ENCODE results near the gene CCKAR.
A peak's percentile ranks its signal among the peaks of the same experiment; 100 is the strongest.

Gene CCKAR

DNA sequence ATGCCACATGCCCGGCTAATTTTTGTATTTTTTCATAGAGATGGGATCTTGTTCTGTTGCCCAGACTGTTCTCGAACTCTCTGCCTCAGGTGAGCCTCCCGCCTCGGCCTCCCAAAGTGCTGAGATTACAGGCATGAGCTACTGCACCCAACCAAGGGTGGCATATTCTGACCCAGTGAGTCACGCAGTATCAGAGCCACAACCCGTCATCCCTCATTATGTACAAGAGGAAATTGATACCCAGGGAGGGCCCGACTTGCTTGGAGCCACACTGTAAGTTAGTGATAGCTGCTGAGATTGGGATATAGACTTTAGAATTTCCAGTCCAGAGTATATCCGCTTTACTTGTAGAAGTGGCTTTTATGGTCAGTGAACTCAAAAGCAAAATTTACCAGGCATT is 14.6 kb downstream of the CCKAR start:
- Mint-ChIP-seq H3K4me3 (no peak overlapping the region), H3K4me1 (no peaks in the 10 kb centered on the region), H3K27me3 (peaks cover 3% of the 10 kb centered on the region), H3K27ac (no peak overlapping the region), H3K9me3 (no peaks in the 10 kb centered on the region), H3K36me3 (ENCODE audit: low read depth) (no peaks in the 10 kb centered on the region)
- DNase-seq (no peak), ATAC-seq (no peak)

DNA sequence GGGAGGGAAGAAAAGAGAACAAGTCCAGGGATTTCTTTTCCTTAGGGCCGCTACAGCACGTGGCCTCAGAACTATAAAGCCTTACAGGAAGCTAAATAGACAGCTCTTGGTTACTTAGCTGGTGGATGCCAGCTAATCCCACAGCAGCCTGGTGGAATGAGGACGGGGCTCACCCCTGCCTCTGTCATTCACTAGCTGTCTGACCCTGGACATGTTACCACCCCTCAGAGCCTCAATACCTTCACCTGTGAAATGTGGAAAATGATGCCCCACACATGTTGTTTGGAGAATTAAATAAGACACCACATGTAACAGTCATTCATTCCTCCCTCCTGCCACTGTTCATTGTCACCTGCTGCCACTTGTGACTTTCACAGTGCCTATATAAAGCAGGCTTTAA is 15.7 kb downstream of the CCKAR start:
- no peak for DNase-seq
- H3K36me3 Mint-ChIP-seq (ENCODE audit: low read depth) = no peaks in the 10 kb centered on the region
- H3K9me3 Mint-ChIP-seq = no peaks in the 10 kb centered on the region
- H3K27ac Mint-ChIP-seq = no peak overlapping the region
- no peaks in the 10 kb centered on the region for H3K4me1 Mint-ChIP-seq
- ATAC-seq = no peak
- peaks cover 6% of the 10 kb centered on the region for H3K27me3 Mint-ChIP-seq
- H3K4me3 Mint-ChIP-seq = no peak overlapping the region

DNA sequence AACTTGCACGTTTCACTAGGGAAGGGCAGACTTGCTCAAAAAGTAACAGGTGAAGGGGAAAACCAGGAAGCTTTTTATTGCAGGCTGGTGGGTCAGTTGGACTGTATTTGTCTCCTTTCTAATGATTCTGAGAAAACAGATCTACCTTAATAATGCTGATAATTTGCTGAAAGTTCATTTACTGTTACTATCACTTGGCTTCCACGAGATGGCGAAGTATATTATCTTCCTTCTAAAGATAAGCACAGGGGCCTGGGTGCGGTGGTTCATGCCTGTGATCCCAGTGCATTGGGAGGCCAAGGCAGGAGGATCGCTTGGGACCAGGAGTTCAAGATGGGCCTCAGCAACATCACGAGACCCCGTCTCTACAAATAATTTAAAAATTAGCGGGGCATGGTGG is 16.4 kb downstream of the CCKAR start:
- H3K4me3 Mint-ChIP-seq = no peak overlapping the region
- DNase-seq = no peak
- H3K9me3 Mint-ChIP-seq = no peaks in the 10 kb centered on the region
- peaks cover 6% of the 10 kb centered on the region for H3K27me3 Mint-ChIP-seq
- ATAC-seq = no peak
- no peaks in the 10 kb centered on the region for H3K4me1 Mint-ChIP-seq
- H3K27ac Mint-ChIP-seq = no peak overlapping the region
- H3K36me3 Mint-ChIP-seq (ENCODE audit: low read depth) = no peaks in the 10 kb centered on the region

DNA sequence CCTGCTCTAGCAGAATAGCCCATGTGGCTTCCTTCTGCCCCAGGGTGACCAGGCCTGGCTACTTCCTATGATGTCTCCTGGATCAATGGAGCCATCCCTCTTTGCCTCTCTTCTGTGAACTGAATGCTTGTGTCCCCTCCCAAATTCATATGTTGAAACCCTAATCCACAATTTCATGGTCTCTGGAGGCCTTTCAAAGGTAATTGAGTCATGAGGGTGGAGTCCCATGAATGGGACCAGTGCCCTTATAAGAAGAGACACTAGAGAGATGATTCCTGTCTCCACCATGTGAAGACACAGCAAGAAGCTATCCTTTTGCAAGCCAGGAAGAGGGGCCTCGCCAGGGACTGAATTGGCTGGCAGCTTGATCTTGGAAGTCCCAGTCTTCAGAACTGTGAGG is 18.4 kb downstream of the CCKAR start:
- peaks cover 5% of the 10 kb centered on the region for H3K27me3 Mint-ChIP-seq
- H3K27ac Mint-ChIP-seq = no peak overlapping the region
- DNase-seq (no peak), ATAC-seq (no peak)
- no peaks in the 10 kb centered on the region for H3K4me1 Mint-ChIP-seq
- no peaks in the 10 kb centered on the region for H3K9me3 Mint-ChIP-seq
- H3K4me3 Mint-ChIP-seq = no peak overlapping the region
- H3K36me3 Mint-ChIP-seq (ENCODE audit: low read depth) = no peaks in the 10 kb centered on the region

DNA sequence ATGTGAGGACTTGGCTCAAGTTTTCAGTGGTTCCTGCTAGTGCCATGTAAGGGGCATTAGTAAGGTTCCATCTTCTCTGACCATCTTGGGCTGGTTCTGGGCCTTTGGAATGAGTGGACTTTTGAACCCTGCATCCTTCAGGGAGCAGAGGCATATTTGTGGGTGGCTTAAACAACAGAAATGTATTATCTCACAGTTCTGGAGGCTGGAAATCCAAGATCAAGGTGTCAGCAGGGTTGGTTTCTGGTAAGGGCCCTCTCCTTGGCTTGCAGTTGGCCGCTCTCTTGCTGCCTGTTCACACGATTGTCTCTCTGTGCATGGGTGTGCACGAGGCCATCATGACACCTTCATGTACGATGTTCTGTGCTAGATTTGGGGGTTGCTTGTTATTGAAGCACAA is 21.3 kb downstream of the CCKAR start:
- ATAC-seq (no peak), DNase-seq (no peak)
- Mint-ChIP-seq H3K4me3 (no peak overlapping the region), H3K27ac (no peak overlapping the region), H3K4me1 (no peaks in the 10 kb centered on the region), H3K27me3 (peaks cover 5% of the 10 kb centered on the region), H3K36me3 (ENCODE audit: low read depth) (no peaks in the 10 kb centered on the region), H3K9me3 (no peaks in the 10 kb centered on the region)

DNA sequence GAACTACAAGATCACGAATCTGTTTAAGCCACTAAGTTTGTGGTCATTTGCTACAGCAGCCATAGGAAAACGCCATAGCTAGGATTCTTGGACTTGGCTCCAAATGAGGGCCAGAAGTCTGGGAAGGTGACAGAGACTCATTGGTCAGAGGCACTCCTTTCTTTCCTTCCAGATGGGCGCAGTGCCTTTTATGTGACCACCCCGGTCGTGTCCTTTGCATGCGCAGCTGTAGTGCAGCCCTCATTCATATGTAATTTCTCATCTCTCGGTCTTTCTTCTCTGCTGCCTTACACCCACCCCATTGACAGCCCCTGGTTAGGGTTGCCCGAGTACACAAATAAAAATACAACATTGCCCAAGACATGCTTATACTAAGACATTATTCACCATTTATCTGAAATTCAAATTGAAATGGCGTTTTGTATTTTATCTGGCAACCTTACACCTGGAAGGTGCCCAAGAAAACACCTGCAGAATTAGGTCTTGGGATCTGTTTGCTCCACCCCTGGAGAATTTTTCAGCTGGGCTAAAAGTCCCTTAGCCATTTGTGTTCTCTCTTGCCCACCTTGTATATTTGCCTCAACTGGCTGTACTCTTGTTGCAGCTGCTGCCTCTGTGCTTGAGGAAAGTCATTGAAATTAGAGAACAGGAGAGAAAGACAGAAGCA is 21.9 kb downstream of the CCKAR start:
- H3K4me3 Mint-ChIP-seq = no peak overlapping the region
- H3K4me1 Mint-ChIP-seq = no peaks in the 10 kb centered on the region
- no peaks in the 10 kb centered on the region for H3K9me3 Mint-ChIP-seq
- DNase-seq (no peak), ATAC-seq (no peak)
- H3K27me3 Mint-ChIP-seq = peaks cover 5% of the 10 kb centered on the region
- no peak overlapping the region for H3K27ac Mint-ChIP-seq
- no peaks in the 10 kb centered on the region for H3K36me3 Mint-ChIP-seq (ENCODE audit: low read depth)

GRCh38 chr4:26467724-26468123 is 22.6 kb downstream of the CCKAR start:
- ATAC-seq (no peak), DNase-seq (no peak)
- Mint-ChIP-seq H3K27me3 (peaks cover 5% of the 10 kb centered on the region), H3K9me3 (no peaks in the 10 kb centered on the region), H3K4me3 (no peak overlapping the region), H3K27ac (no peak overlapping the region), H3K36me3 (ENCODE audit: low read depth) (no peaks in the 10 kb centered on the region), H3K4me1 (no peaks in the 10 kb centered on the region)

GRCh38 chr4:26466578-26467270 is 23.6 kb downstream of the CCKAR start:
- Mint-ChIP-seq H3K36me3 (ENCODE audit: low read depth) (no peaks in the 10 kb centered on the region), H3K27me3 (peaks cover 5% of the 10 kb centered on the region), H3K9me3 (no peaks in the 10 kb centered on the region), H3K4me3 (no peak overlapping the region), H3K27ac (no peak overlapping the region), H3K4me1 (no peaks in the 10 kb centered on the region)
- DNase-seq (no peak), ATAC-seq (no peak)

- Mint-ChIP-seq H3K27me3 (no peaks in the 10 kb centered on the region), H3K27ac (no peak overlapping the region), H3K4me3 (no peak overlapping the region), H3K4me1 (peaks cover under 1% of the 10 kb centered on the region), H3K9me3 (no peaks in the 10 kb centered on the region), H3K36me3 (ENCODE audit: low read depth) (no peaks in the 10 kb centered on the region)
- no peak for ATAC-seq
- DNase-seq = no peak
These were observed 25.7 kb downstream of the CCKAR start for GRCh38 chr4:26464420-26465095.

GRCh38 chr4:26463386-26463785 is 26.9 kb downstream of the CCKAR start:
- Mint-ChIP-seq H3K4me1 (peaks cover 8% of the 10 kb centered on the region), H3K9me3 (no peaks in the 10 kb centered on the region), H3K4me3 (no peak overlapping the region), H3K36me3 (ENCODE audit: low read depth) (no peaks in the 10 kb centered on the region), H3K27ac (no peak overlapping the region), H3K27me3 (no peaks in the 10 kb centered on the region)
- DNase-seq (no peak), ATAC-seq (no peak)

GRCh38 chr4:26462874-26463273 is 27.4 kb downstream of the CCKAR start:
- H3K36me3 Mint-ChIP-seq (ENCODE audit: low read depth) = no peaks in the 10 kb centered on the region
- no peaks in the 10 kb centered on the region for H3K27me3 Mint-ChIP-seq
- no peak overlapping the region for H3K4me3 Mint-ChIP-seq
- no peak overlapping the region for H3K27ac Mint-ChIP-seq
- ATAC-seq (no peak), DNase-seq (no peak)
- no peaks in the 10 kb centered on the region for H3K9me3 Mint-ChIP-seq
- peaks cover 13% of the 10 kb centered on the region for H3K4me1 Mint-ChIP-seq

- Mint-ChIP-seq H3K36me3 (ENCODE audit: low read depth) (no peaks in the 10 kb centered on the region), H3K4me3 (no peak overlapping the region), H3K4me1 (peaks cover 14% of the 10 kb centered on the region), H3K9me3 (no peaks in the 10 kb centered on the region), H3K27ac (no peak overlapping the region), H3K27me3 (no peaks in the 10 kb centered on the region)
- DNase-seq = no peak
- ATAC-seq = no peak
These were observed 30.3 kb downstream of the CCKAR start for GRCh38 chr4:26459756-26460530.

GRCh38 chr4:26459054-26459755 is 31.1 kb downstream of the CCKAR start:
- no peak for DNase-seq
- no peak overlapping the region for H3K4me3 Mint-ChIP-seq
- H3K27me3 Mint-ChIP-seq = no peaks in the 10 kb centered on the region
- peak; percentile 51 for ATAC-seq
- H3K9me3 Mint-ChIP-seq = no peaks in the 10 kb centered on the region
- no peaks in the 10 kb centered on the region for H3K36me3 Mint-ChIP-seq (ENCODE audit: low read depth)
- H3K27ac Mint-ChIP-seq = no peak overlapping the region
- H3K4me1 Mint-ChIP-seq = peaks cover 14% of the 10 kb centered on the region

DNA sequence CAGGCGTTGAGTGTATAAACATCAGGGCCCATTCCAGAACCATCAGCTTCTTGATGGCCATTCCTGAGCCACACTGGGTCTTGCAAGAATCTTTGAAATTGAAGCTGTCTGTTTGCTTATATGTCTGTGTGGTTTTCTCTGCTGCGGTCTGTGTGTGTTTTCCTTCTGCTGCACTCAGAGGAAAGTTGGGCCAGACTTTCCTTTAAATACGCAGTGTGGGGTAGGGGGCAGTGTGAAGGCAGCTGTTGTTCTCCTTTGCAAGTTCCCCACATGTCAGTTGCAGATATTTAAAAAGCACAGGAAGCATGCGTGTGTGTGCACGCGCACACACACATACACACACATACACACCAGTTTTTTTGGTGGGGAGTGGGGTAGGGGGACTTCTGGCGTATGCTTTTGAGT is 32.1 kb downstream of the CCKAR start:
- ATAC-seq (no peak), DNase-seq (no peak)
- no peaks in the 10 kb centered on the region for H3K9me3 Mint-ChIP-seq
- H3K4me1 Mint-ChIP-seq = peaks cover 14% of the 10 kb centered on the region
- no peak overlapping the region for H3K4me3 Mint-ChIP-seq
- no peaks in the 10 kb centered on the region for H3K36me3 Mint-ChIP-seq (ENCODE audit: low read depth)
- H3K27me3 Mint-ChIP-seq = no peaks in the 10 kb centered on the region
- H3K27ac Mint-ChIP-seq = no peak overlapping the region
